HepG2 (cell line): ENCODE data around the gene SCGB1C1. TPM values are rescaled to one million over a fixed set of nuclear protein-coding genes. Genes with fewer than 3 reads are reported as not detected.
A peak's percentile ranks its signal among the peaks of the same experiment; 100 is the strongest.

Experiments used
- ARID2 ChIP-seq: sonication (generic); formaldehyde crosslinking; IDR thresholded peaks from 2 replicates; pipeline ENCODE4 v1.8.1; 2022; ENCODE audit warnings: mild to moderate bottlenecking, missing genetic modification reagents, borderline replicate concordance
- ASH2L ChIP-seq: fragments of 300-600, 200-600 bp; sonication (generic); IDR thresholded peaks from 2 replicates; pipeline ENCODE4 v1.7.0; 2017; ENCODE audit warnings: low read depth, mild to moderate bottlenecking, moderate library complexity, mixed read lengths, low read length; ENCODE audit not compliant: insufficient read length
- GTF2F1 ChIP-seq: fragments of 150-350 bp; IDR thresholded peaks from 2 replicates; pipeline ENCODE4 v1.6.1; 2014; ENCODE audit warnings: low read length
- GZF1 ChIP-seq: sonication (generic); formaldehyde crosslinking; IDR thresholded peaks from 2 replicates; pipeline ENCODE4 v1.5.1; 2020; ENCODE audit warnings: mild to moderate bottlenecking, missing genetic modification reagents
- HMGA1 ChIP-seq: sonication (generic); formaldehyde crosslinking; conservative IDR thresholded peaks from 2 replicates; pipeline ENCODE4 v1.4.0; 2020; ENCODE audit warnings: missing genetic modification reagents
- HNF4A ChIP-seq: sonication (generic); formaldehyde crosslinking; IDR thresholded peaks from 2 replicates; pipeline ENCODE4 v1.4.0; 2020; ENCODE audit warnings: missing genetic modification reagents
- IRF9 ChIP-seq: sonication (generic); formaldehyde crosslinking; IDR thresholded peaks from 2 replicates; pipeline ENCODE4 v1.8.0; 2022; ENCODE audit warnings: missing genetic modification reagents, mild to moderate bottlenecking, borderline replicate concordance
- KDM6A ChIP-seq: IDR thresholded peaks from 2 replicates; pipeline ENCODE4 v1.6.1; 2016; ENCODE audit warnings: low read depth
- NRL ChIP-seq: sonication (generic); formaldehyde crosslinking; IDR thresholded peaks from 2 replicates; pipeline ENCODE4 v1.5.0; 2020; ENCODE audit warnings: missing genetic modification reagents, mild to moderate bottlenecking, moderate library complexity, borderline replicate concordance
- PAWR ChIP-seq: sonication (generic); formaldehyde crosslinking; IDR thresholded peaks from 2 replicates; pipeline ENCODE4 v1.4.0; 2020; ENCODE audit warnings: missing genetic modification reagents, mild to moderate bottlenecking, borderline replicate concordance
- PITX1 ChIP-seq: sonication (generic); formaldehyde crosslinking; IDR thresholded peaks from 2 replicates; pipeline ENCODE4 v1.5.1; 2020; ENCODE audit warnings: mild to moderate bottlenecking, missing genetic modification reagents
- SCMH1 ChIP-seq: sonication (generic); formaldehyde crosslinking; IDR thresholded peaks from 2 replicates; pipeline ENCODE4 v1.9.0; 2021; ENCODE audit warnings: missing genetic modification reagents, mild to moderate bottlenecking, borderline replicate concordance
- SNAI1 ChIP-seq: sonication (generic); formaldehyde crosslinking; IDR thresholded peaks from 2 replicates; pipeline ENCODE4 v1.5.0; 2020; ENCODE audit warnings: mild to moderate bottlenecking, missing genetic modification reagents, borderline replicate concordance
- SPEN ChIP-seq: sonication (generic); formaldehyde crosslinking; IDR thresholded peaks from 2 replicates; pipeline ENCODE4 v1.5.1; 2020; ENCODE audit warnings: low read depth, mild to moderate bottlenecking, missing genetic modification reagents
- ZFP91 ChIP-seq: sonication (generic); formaldehyde crosslinking; IDR thresholded peaks from 2 replicates; pipeline ENCODE4 v1.9.0; 2022; ENCODE audit warnings: missing genetic modification reagents, mild to moderate bottlenecking, borderline replicate concordance
- ZHX1 ChIP-seq: sonication (generic); formaldehyde crosslinking; IDR thresholded peaks from 2 replicates; pipeline ENCODE4 v1.8.1; 2022; ENCODE audit warnings: low read depth, mild to moderate bottlenecking, missing genetic modification reagents
- ZMAT3 ChIP-seq: sonication (generic); formaldehyde crosslinking; conservative IDR thresholded peaks from 2 replicates; pipeline ENCODE4 v1.7.0; 2021; ENCODE audit warnings: missing genetic modification reagents
- ZNF501 ChIP-seq: sonication (generic); formaldehyde crosslinking; IDR thresholded peaks from 2 replicates; pipeline ENCODE4 v1.5.1; 2020; ENCODE audit warnings: mild to moderate bottlenecking, moderate library complexity, missing genetic modification reagents
- ZNF543 ChIP-seq: sonication (generic); formaldehyde crosslinking; IDR thresholded peaks from 2 replicates; pipeline ENCODE4 v1.4.0; 2020; ENCODE audit warnings: mild to moderate bottlenecking, missing genetic modification reagents
- ZNF678 ChIP-seq: sonication (generic); formaldehyde crosslinking; IDR thresholded peaks from 2 replicates; pipeline ENCODE4 v1.4.0; 2020; ENCODE audit warnings: mild to moderate bottlenecking, missing genetic modification reagents
- ZNF749 ChIP-seq: sonication (generic); formaldehyde crosslinking; IDR thresholded peaks from 2 replicates; pipeline ENCODE4 v1.8.0; 2022; ENCODE audit warnings: mild to moderate bottlenecking, missing genetic modification reagents, moderate library complexity, borderline replicate concordance
- ZNF816 ChIP-seq: sonication (generic); formaldehyde crosslinking; IDR thresholded peaks from 2 replicates; pipeline ENCODE4 v1.8.0; 2022; ENCODE audit warnings: missing genetic modification reagents, mild to moderate bottlenecking, borderline replicate concordance
- polyA plus RNA-seq, 8 experiments: library from polyadenylated mRNA; depleted of rRNA in 3 of 8; stranded (reverse) in 7 of 8; unstranded in 1 of 8; fragments of >200 nt; fragmentation: Illumina TruSeq in 4 of 8; extraction: Trizol in 4 of 8; gene quantifications; 2 replicates each; pipeline versions ENCODE4 v1.2.1 to v1.2.3, GENCODE V29; 2011 to 2016; ENCODE audit warnings: low read depth in 4 of 8, missing spikeins in 1 of 8, mixed read lengths in 1 of 8; ENCODE audit not compliant: insufficient read depth in 1 of 8
- total RNA-seq, 5 experiments: library from RNA; depleted of rRNA; stranded (reverse); fragments of >200 nt; fragmentation: Illumina TruSeq; extraction: Trizol; gene quantifications; 2 replicates each; pipeline ENCODE4 v1.2.3, GENCODE V29; 2016; ENCODE audit warnings: low read depth in 1 of 5
- TF ChIP-seq, protein P1 (sequence below): sonication (generic); formaldehyde crosslinking; IDR thresholded peaks from 2 replicates; pipeline ENCODE4 v1.4.0; 2020; ENCODE audit warnings: missing genetic modification reagents

SCGB1C1 gene
- total and polyA plus RNA-seq, 2 of the 13 experiments (the other 11 are each of a cell fraction or from before 2014, with no cell fraction given), result not detected

- TF ChIP-seq HNF4A, result no peak
- TF ChIP-seq HMGA1 (CRISPR knock-in tag), result no peak
- TF ChIP-seq ZHX1 (CRISPR knock-in tag), result no peak; the same call in 1 of the 2 replicates
- no peak for TF ChIP-seq ASH2L
- no peak for TF ChIP-seq SNAI1 (CRISPR knock-in tag)
- TF ChIP-seq, protein P1, sequence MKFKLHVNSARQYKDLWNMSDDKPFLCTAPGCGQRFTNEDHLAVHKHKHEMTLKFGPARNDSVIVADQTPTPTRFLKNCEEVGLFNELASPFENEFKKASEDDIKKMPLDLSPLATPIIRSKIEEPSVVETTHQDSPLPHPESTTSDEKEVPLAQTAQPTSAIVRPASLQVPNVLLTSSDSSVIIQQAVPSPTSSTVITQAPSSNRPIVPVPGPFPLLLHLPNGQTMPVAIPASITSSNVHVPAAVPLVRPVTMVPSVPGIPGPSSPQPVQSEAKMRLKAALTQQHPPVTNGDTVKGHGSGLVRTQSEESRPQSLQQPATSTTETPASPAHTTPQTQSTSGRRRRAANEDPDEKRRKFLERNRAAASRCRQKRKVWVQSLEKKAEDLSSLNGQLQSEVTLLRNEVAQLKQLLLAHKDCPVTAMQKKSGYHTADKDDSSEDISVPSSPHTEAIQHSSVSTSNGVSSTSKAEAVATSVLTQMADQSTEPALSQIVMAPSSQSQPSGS (CRISPR knock-in tag), result no peak; the same call in 1 of the 2 replicates
- peak; percentile 65 for TF ChIP-seq SPEN
- TF ChIP-seq KDM6A (CRISPR knock-in tag), result no peak
- no peak for TF ChIP-seq ZNF816 (CRISPR knock-in tag)
- peak; percentile 98 for TF ChIP-seq ZFP91
- TF ChIP-seq NRL (CRISPR knock-in tag), result no peak; the same call in 1 of the 2 replicates
- no peak for TF ChIP-seq GTF2F1
- TF ChIP-seq ZNF678 (CRISPR knock-in tag), result no peak
- TF ChIP-seq PITX1 (CRISPR knock-in tag), result no peak
- TF ChIP-seq IRF9 (CRISPR knock-in tag), result no peak
- TF ChIP-seq SCMH1 (CRISPR knock-in tag), result no peak
- 0 out of 2 replicates have a peak, but pooled peaks have one; percentile 14 for TF ChIP-seq ZNF501 (CRISPR knock-in tag)
- TF ChIP-seq GZF1, result no peak; the same call in 1 of the 2 replicates
- peak; percentile 65; the same call in 1 of the 2 replicates for TF ChIP-seq ZMAT3
- no peak for TF ChIP-seq ZNF749 (CRISPR knock-in tag)
- no peak for TF ChIP-seq PAWR (CRISPR knock-in tag)
- 0 out of 2 replicates have a peak, but pooled peaks have one; percentile 23 for TF ChIP-seq ARID2 (CRISPR knock-in tag)
- TF ChIP-seq ZNF543 (CRISPR knock-in tag), result no peak
Observed at GRCh38 chr11:208181-208916, 15.5 kb downstream of the SCGB1C1 start (continued).
